ENCODE results near the gene SPART.

DNA sequence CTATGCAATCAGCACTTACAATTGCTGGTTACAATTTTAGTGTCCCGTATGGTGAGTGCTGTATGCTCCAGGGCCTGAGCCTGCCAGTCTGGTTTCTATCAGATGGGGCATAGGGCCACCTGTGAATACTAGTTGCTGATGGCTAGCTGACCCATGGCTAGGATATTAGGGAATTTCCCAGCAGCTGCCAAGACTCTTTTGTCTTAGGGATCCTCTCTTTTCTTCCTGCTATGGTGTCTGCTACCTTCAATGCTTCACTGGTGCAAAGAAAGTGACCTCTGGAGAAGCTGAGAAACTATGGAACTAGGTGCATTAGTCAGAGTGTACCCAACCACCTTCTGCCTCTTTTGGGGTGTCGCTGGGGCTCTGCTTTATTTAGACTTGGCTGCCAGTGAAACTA, 60.2 kb downstream of the SPART start:
- no peak for TF ChIP-seq POLR2AphosphoS5 (IDR thresholded peaks at IDR 0.05)
- TF ChIP-seq POLR2A (IDR thresholded peaks at IDR 0.05; ENCODE audit: low read depth), result no peak
